H1 (cell line): Measurements from ENCODE around the gene MOSMO. TPM values are rescaled to one million over a fixed set of nuclear protein-coding genes. Genes with fewer than 3 reads are reported as not detected.

ENCODE experiments used
- PHF8 ChIP-seq: fragments of 200-600 bp; sonication (generic); conservative IDR thresholded peaks from 2 replicates; pipeline ENCODE4 v1.7.1; 2012; ENCODE audit warnings: low read depth, mild to moderate bottlenecking, inconsistent platforms, low read length, moderate library complexity
- RNF2 ChIP-seq: fragments of 200-900, 300-1000 bp; sonication (generic); IDR thresholded peaks from 2 replicates; pipeline ENCODE4 v1.7.1; 2016; ENCODE audit warnings: borderline replicate concordance, low read depth, mild to moderate bottlenecking, antibody characterized with exemption, low read length; ENCODE audit not compliant: poor library complexity, severe bottlenecking; ENCODE audit errors: missing control alignments
- polyA plus RNA-seq, 7 experiments: library from polyadenylated mRNA; depleted of rRNA in 3 of 7; stranded (reverse) in 5 of 7; unstranded in 2 of 7; fragments of >200 nt in 5 of 7; fragments of 200-250 nt in 2 of 7; gene quantifications; 1 replicate in 5 of 7; 2 replicates in 1 of 7; 4 replicates in 1 of 7; pipeline versions ENCODE4 v1.2.1 to v1.2.3, GENCODE V29; 2011 to 2013; ENCODE audit warnings: missing spikeins in 2 of 7, mixed read lengths in 2 of 7
- total RNA-seq: library from RNA; stranded (reverse); fragmentation: NEBNext Ultra II Directional; extraction: Animal tissue kit (Norgen Biotek cat#: 25700); gene quantifications from 2 replicates; pipeline ENCODE4 v1.2.1, GENCODE V29; 2021
- TF ChIP-seq, protein P1 (sequence below), 3 experiments: IDR thresholded peaks; 1 replicate in 2 of 3; 2 replicates in 1 of 3; pipeline versions ENCODE4 v1.5.1 to v1.6.1; 2011; ENCODE audit warnings: low read length in 3 of 3, mild to moderate bottlenecking in 3 of 3, inconsistent platforms in 2 of 3, low read depth in 1 of 3, moderate library complexity in 1 of 3; ENCODE audit not compliant: insufficient read depth in 1 of 3; ENCODE audit errors: control extremely low read depth in 1 of 3
- TF ChIP-seq, protein P2 (sequence below): IDR thresholded peaks from 2 replicates; pipeline ENCODE4 v1.6.1; 2012; ENCODE audit warnings: low read length, inconsistent platforms
- TF ChIP-seq, protein P3 (sequence below): IDR thresholded peaks from 2 replicates; pipeline ENCODE4 v1.6.1; 2012; ENCODE audit warnings: inconsistent platforms

The MOSMO gene
- total and polyA plus RNA-seq, 2 of the 8 experiments (the other 6 are each of a cell fraction or from before 2014, with no cell fraction given): 8.6 to 14.8 TPM

DNA sequence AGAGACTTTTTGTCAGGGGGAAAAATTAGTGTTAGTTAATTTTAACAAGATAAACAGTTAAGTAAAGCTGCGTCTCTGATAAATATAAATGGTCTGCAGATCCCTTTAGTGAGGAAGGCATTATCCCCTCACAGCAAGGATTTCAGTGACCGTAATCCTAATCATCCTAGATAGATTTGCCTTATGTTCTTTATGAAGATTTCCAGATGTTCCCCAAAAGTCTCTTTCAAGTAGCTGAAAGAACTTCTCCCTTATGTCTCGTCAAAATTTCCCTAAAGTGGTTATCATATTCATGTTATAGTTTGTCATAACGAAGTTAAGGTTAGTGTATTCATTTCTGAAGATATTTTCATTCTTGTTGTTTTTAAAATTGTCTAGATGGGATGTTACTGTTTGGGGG is 5.6 kb downstream of the MOSMO start (continued):
- TF ChIP-seq, protein P1, sequence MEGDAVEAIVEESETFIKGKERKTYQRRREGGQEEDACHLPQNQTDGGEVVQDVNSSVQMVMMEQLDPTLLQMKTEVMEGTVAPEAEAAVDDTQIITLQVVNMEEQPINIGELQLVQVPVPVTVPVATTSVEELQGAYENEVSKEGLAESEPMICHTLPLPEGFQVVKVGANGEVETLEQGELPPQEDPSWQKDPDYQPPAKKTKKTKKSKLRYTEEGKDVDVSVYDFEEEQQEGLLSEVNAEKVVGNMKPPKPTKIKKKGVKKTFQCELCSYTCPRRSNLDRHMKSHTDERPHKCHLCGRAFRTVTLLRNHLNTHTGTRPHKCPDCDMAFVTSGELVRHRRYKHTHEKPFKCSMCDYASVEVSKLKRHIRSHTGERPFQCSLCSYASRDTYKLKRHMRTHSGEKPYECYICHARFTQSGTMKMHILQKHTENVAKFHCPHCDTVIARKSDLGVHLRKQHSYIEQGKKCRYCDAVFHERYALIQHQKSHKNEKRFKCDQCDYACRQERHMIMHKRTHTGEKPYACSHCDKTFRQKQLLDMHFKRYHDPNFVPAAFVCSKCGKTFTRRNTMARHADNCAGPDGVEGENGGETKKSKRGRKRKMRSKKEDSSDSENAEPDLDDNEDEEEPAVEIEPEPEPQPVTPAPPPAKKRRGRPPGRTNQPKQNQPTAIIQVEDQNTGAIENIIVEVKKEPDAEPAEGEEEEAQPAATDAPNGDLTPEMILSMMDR (IDR thresholded peaks at IDR 0.05; ENCODE audit: control extremely low read depth in 1 of 3, insufficient read depth in 1 of 3, low read depth in 1 of 3, low read length in 3 of 3): no peak
- TF ChIP-seq, protein P2, sequence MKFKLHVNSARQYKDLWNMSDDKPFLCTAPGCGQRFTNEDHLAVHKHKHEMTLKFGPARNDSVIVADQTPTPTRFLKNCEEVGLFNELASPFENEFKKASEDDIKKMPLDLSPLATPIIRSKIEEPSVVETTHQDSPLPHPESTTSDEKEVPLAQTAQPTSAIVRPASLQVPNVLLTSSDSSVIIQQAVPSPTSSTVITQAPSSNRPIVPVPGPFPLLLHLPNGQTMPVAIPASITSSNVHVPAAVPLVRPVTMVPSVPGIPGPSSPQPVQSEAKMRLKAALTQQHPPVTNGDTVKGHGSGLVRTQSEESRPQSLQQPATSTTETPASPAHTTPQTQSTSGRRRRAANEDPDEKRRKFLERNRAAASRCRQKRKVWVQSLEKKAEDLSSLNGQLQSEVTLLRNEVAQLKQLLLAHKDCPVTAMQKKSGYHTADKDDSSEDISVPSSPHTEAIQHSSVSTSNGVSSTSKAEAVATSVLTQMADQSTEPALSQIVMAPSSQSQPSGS: no peak
- TF ChIP-seq, protein P3, sequence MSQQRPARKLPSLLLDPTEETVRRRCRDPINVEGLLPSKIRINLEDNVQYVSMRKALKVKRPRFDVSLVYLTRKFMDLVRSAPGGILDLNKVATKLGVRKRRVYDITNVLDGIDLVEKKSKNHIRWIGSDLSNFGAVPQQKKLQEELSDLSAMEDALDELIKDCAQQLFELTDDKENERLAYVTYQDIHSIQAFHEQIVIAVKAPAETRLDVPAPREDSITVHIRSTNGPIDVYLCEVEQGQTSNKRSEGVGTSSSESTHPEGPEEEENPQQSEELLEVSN: no peak
- TF ChIP-seq PHF8 (no peak), RNF2 (no peak)
